NCI-H146 treated with DMSO at 0.1 percent for 48 hours (cell line): ENCODE data around the gene CCL16.

Experiments
- DNase-seq: peaks from one replicate; lab custom pipeline; 2025; ENCODE audit not compliant: unreplicated experiment; lab: John Stamatoyannopoulos, UW

The CCL16 gene

GRCh38 chr17:35986643-35987042 is 5.3 kb upstream of the CCL16 start, which contains the start of gene CCL14:
TSS of gene CCL14 (minus strand) at chr17:35986729. CDS start at chr17:35986649, 80 bp downstream.
- no peak for DNase-seq

GRCh38 chr17:35984140-35984539 is 2.8 kb upstream of the CCL16 start:
- no peak for DNase-seq

- DNase-seq, result no peak
Measured at GRCh38 chr17:35982409-35983191, 1.3 kb upstream of the CCL16 start.

- no peak for DNase-seq
Measured at GRCh38 chr17:35981908-35982330, 622 bp upstream of the CCL16 start.

GRCh38 chr17:35978346-35978745 is 3.0 kb downstream of the CCL16 start:
- no peak for DNase-seq

- DNase-seq, result no peak
Measured at GRCh38 chr17:35977509-35977908, 3.8 kb downstream of the CCL16 start.

- no peak for DNase-seq
Measured at GRCh38 chr17:35973333-35974260, 7.7 kb downstream of the CCL16 start.

GRCh38 chr17:35972945-35973332 is 8.4 kb downstream of the CCL16 start:
- DNase-seq, result no peak

GRCh38 chr17:35972535-35972934 is 8.8 kb downstream of the CCL16 start:
- DNase-seq, result no peak

GRCh38 chr17:35972066-35972465 is 9.2 kb downstream of the CCL16 start:
- DNase-seq, result no peak

- peak; percentile 25 for DNase-seq
Measured at GRCh38 chr17:35969558-35970380, 11.5 kb downstream of the CCL16 start.

GRCh38 chr17:35968520-35969054 is 12.7 kb downstream of the CCL16 start:
- DNase-seq, result no peak

GRCh38 chr17:35965272-35965671 is 16.0 kb downstream of the CCL16 start:
- DNase-seq, result no peak

GRCh38 chr17:35963663-35964062 is 17.6 kb downstream of the CCL16 start:
- no peak for DNase-seq

- DNase-seq, result no peak
Measured at GRCh38 chr17:35953720-35954119, 27.6 kb downstream of the CCL16 start.

GRCh38 chr17:35949401-35949800 is 31.9 kb downstream of the CCL16 start:
- DNase-seq, result no peak

GRCh38 chr17:35948092-35948491 is 33.2 kb downstream of the CCL16 start:
- no peak for DNase-seq

- peak; percentile 47 for DNase-seq
Measured at GRCh38 chr17:35947156-35947585, 34.1 kb downstream of the CCL16 start.

GRCh38 chr17:35944151-35944550 is 37.1 kb downstream of the CCL16 start:
- DNase-seq, result no peak

- DNase-seq, result no peak
Measured at GRCh38 chr17:35943537-35943936, 37.8 kb downstream of the CCL16 start, which contains the start of gene LYZL6. TSS of gene LYZL6 (minus strand) at chr17:35943713. CDS start at chr17:35939356, 4,357 bp downstream.
